IPS-20b (cell line): ENCODE measurements around the gene KCNMA1.

Experiments
- H3K27ac ChIP-seq: one replicate; pipeline ENCODE4 v1.5.1; 2013; ENCODE audit warnings: low read length
- H3K27me3 ChIP-seq: 2 replicates; pipeline ENCODE4 v1.6.1; 2013; ENCODE audit warnings: mild to moderate bottlenecking, low read length, inconsistent platforms; ENCODE audit not compliant: insufficient read depth
- H3K36me3 ChIP-seq: 2 replicates; pipeline ENCODE4 v1.6.1; 2013; ENCODE audit warnings: low read depth, mild to moderate bottlenecking, inconsistent platforms, low read length, moderate library complexity; ENCODE audit not compliant: insufficient read depth
- H3K4me1 ChIP-seq: 2 replicates; pipeline ENCODE4 v1.6.1; 2013; ENCODE audit warnings: mild to moderate bottlenecking, control low read depth, inconsistent platforms, low read length, moderate library complexity; ENCODE audit not compliant: insufficient read depth
- H3K4me3 ChIP-seq: 2 replicates; pipeline ENCODE4 v1.5.1; 2013; ENCODE audit warnings: mild to moderate bottlenecking, low read length, inconsistent platforms
- H3K9ac ChIP-seq: 2 replicates; pipeline ENCODE4 v1.6.1; 2013; ENCODE audit warnings: low read depth, mild to moderate bottlenecking, inconsistent platforms, low read length, moderate library complexity
- H3K9me3 ChIP-seq: 2 replicates; pipeline ENCODE4 v1.6.1; 2013; ENCODE audit warnings: mild to moderate bottlenecking, low read depth, low read length, inconsistent platforms; ENCODE audit not compliant: insufficient read depth

Gene KCNMA1

DNA sequence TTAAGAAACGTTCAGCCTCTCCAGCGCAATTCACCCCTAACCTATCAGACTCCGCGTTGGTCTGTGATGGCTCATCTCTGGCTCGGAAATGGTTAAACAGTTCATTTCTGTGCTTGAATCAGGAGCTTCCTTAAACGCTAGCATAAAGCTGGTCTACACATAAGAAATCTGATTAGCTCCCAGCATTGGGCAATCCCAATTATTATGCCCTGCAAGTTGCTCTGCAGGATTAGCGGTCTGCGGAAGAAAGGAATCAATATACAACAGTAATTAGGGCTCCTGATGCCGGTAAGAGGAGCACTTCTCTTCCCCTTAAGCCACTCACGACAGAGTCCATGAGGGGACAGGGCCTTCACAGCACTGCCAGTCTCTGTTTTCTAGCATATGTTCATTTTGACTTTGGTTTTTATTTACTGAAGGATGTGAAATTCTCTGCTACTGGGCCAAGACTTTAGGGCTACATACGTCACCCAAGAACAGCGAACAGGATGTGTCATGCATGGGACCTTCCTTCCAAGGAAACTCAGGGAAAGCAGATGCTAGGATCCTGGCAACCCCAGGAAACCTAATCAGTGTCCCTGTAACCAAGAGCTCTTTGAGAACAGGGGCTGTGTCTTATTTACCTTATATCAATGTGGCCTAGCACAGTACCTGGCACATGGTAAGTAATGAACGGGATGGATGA lies 324.4 kb downstream of the KCNMA1 start:
- H3K4me1 ChIP-seq, result peaks cover 15% of the 10 kb centered on the region
- H3K9me3 ChIP-seq, result no peaks in the 10 kb centered on the region
- H3K9ac ChIP-seq, result no peak overlapping the region
- H3K36me3 ChIP-seq, result no peaks in the 10 kb centered on the region
- H3K4me3 ChIP-seq, result no peak overlapping the region
- H3K27ac ChIP-seq, result no peak overlapping the region
- H3K27me3 ChIP-seq, result no peaks in the 10 kb centered on the region

DNA sequence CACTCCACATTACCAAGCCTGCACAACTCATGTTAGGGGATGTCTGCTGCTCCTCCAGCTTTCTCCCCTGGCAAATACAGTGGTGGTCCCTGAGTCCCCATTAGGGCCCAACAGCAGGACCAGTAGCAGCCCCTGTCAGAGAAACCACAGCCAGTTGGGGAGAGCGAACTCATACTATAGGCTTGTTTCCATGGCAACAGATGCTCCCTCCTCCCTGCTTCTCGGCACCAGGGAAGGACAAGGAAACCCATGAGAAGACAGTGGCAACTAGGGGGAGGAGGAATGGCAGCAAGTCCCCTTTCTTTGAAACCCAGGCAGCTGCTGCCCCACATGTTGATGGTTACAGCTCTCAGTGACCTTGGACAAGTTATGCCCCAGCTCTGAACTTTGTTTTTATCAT lies 326.4 kb downstream of the KCNMA1 start:
- Histone ChIP-seq H3K4me1 (peaks cover 15% of the 10 kb centered on the region), H3K27me3 (no peaks in the 10 kb centered on the region), H3K9me3 (no peaks in the 10 kb centered on the region), H3K27ac (no peak overlapping the region), H3K9ac (no peak overlapping the region), H3K36me3 (no peaks in the 10 kb centered on the region), H3K4me3 (no peak overlapping the region)

GRCh38 chr10:77310288-77310840 lies 327.2 kb downstream of the KCNMA1 start:
- Histone ChIP-seq H3K9me3 (no peaks in the 10 kb centered on the region), H3K9ac (no peak overlapping the region), H3K4me1 (peaks cover 15% of the 10 kb centered on the region), H3K27ac (no peak overlapping the region), H3K27me3 (no peaks in the 10 kb centered on the region), H3K4me3 (no peak overlapping the region), H3K36me3 (no peaks in the 10 kb centered on the region)

DNA sequence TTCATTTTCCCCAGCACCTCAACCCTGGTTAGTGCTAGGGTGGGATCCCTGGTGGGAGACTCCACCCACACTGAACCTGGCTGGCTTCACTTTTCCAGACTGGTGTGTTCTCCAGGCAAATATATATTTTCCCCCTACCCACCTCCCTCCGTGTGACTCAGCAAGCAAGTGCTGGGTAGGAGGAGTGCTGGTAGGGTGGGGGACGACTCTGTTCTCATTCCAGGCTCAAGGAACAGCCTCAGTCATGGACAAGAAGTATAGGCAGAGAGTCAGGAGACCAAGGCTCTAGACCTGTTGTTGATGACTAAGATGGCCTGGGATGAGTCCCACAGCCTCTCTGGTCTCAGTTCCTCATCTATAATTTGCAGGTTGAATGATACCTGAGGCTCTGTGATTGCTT lies 328.1 kb downstream of the KCNMA1 start:
- Histone ChIP-seq H3K36me3 (no peaks in the 10 kb centered on the region), H3K27me3 (no peaks in the 10 kb centered on the region), H3K9me3 (no peaks in the 10 kb centered on the region), H3K4me1 (peaks cover 7% of the 10 kb centered on the region), H3K9ac (no peak overlapping the region), H3K27ac (no peak overlapping the region), H3K4me3 (no peak overlapping the region)

DNA sequence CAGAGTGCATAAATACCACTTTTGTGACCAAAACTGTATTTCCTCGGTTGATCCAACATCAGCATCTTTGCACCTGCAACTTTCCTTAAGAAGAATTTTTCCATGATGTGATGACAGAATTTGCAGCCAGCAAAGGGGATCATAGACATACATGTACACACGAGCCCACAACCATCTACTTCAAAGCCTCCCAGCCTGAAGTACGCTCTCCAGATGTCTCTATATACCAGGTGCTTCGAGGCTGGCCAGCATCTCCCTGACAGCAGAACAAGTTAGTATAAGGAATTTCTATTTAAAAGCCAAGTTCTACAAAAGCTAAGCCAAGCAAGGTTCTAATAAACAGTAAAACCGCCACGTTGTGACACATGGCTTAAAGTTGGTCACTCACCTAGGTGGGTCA lies 328.5 kb downstream of the KCNMA1 start:
- no peak overlapping the region for H3K9ac ChIP-seq

GRCh38 chr10:77308084-77308732 lies 329.4 kb downstream of the KCNMA1 start:
- H3K4me3 ChIP-seq, result no peak overlapping the region
- no peaks in the 10 kb centered on the region for H3K9me3 ChIP-seq
- no peaks in the 10 kb centered on the region for H3K27me3 ChIP-seq
- H3K4me1 ChIP-seq, result no peaks in the 10 kb centered on the region
- no peak overlapping the region for H3K9ac ChIP-seq
- no peak overlapping the region for H3K27ac ChIP-seq
- no peaks in the 10 kb centered on the region for H3K36me3 ChIP-seq

More for the DNA sequence above, 328.5 kb downstream of the KCNMA1 start:
- no peaks in the 10 kb centered on the region for H3K9me3 ChIP-seq
- no peaks in the 10 kb centered on the region for H3K36me3 ChIP-seq
- no peaks in the 10 kb centered on the region for H3K27me3 ChIP-seq
- H3K4me1 ChIP-seq, result peaks cover 3% of the 10 kb centered on the region; the same call in 1 of the 2 replicates
- H3K27ac ChIP-seq, result no peak overlapping the region
- no peak overlapping the region for H3K4me3 ChIP-seq

DNA sequence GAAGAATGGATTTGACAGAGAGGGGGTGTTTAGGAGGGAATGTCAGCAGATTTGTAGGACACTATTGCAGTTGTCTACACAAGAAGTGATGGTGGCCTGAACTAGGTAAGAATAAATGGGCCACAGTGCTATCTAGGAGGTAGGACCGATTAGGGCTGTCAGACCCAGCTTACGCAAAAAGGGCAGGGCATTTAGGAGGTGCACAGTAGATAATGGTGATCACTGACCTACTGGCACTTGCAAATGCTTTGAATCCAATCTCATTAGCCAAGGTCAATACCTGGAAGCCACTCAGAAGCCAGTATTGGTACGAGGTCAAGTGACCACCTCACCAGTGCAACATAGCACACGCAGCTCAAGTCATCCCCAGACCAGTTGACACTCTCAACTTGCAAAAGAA lies 330.9 kb downstream of the KCNMA1 start:
- no peak overlapping the region for H3K27ac ChIP-seq
- no peak overlapping the region for H3K4me3 ChIP-seq
- no peaks in the 10 kb centered on the region for H3K36me3 ChIP-seq
- no peaks in the 10 kb centered on the region for H3K9me3 ChIP-seq
- no peak overlapping the region for H3K9ac ChIP-seq
- H3K27me3 ChIP-seq, result no peaks in the 10 kb centered on the region
- no peaks in the 10 kb centered on the region for H3K4me1 ChIP-seq

DNA sequence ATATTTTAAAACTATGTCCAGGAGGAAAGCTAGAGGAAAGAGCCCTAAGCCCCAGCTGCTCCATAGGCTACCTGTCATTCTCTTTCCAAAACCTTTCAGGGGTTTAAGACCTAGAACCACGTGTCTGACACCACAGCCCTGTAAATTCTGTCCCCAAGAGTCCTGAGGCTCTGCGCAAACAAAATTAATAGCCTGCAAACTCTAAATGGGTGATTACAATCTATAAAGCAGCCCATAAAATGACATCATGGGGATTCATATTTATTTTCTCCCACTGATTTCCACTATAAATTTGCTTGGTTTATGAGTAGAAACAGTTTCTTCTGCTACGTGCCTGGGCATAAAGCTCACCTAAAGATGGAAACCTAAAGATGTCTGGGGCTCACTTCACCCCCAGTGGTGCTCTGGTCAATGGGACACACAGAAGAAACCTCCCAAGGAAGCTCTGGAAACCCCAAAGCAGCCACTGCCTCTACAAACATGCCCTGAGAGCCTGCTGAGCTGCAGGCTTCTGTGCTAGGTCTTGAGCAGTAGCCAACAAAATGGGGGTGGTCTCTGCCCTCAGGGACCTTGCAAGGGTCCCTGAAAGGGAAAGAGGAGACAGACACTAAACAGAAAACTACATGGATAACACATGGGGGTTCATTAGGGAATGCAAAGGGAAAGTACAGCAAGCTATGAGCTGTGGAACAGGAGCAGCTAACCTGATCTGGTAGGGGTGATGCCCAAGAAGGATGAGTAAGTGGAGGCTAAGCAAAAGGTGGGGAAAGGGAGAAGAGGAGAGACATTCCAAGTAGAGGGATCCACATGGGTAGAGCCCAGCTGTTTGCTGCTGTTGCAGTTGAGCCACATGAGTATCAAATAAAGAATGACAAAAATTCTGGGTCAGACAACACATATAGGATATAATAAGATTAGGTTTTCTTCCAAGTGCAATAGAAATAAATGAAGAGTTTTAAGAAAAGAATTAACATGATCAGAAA lies 331.7 kb downstream of the KCNMA1 start:
- H3K36me3 ChIP-seq, result no peaks in the 10 kb centered on the region
- no peak overlapping the region for H3K9ac ChIP-seq
- no peak overlapping the region for H3K27ac ChIP-seq
- no peaks in the 10 kb centered on the region for H3K9me3 ChIP-seq
- H3K27me3 ChIP-seq, result no peaks in the 10 kb centered on the region
- no peaks in the 10 kb centered on the region for H3K4me1 ChIP-seq
- no peak overlapping the region for H3K4me3 ChIP-seq

DNA sequence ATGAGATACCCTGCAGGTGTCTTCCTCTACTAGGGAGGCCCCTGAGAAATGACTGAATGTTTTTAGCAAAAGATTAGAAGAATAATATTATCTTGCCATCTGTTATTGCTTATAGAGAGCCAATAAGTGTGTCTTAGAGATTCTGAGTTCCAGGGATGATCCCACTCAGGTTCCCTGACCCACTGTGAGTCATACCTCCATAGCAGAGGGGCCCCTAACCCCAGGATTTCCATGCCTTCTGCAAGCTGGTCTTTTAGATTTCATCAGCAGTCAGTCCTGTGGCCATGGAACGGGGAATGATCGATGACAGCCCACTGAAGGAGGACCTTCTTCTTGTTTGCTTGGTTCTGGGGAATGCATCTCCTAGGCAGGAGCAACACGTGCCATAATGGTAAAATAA lies 333.4 kb downstream of the KCNMA1 start:
- Histone ChIP-seq H3K4me1 (no peaks in the 10 kb centered on the region), H3K27ac (no peak overlapping the region), H3K27me3 (no peaks in the 10 kb centered on the region), H3K9ac (no peak overlapping the region), H3K9me3 (no peaks in the 10 kb centered on the region), H3K36me3 (no peaks in the 10 kb centered on the region), H3K4me3 (no peak overlapping the region)

DNA sequence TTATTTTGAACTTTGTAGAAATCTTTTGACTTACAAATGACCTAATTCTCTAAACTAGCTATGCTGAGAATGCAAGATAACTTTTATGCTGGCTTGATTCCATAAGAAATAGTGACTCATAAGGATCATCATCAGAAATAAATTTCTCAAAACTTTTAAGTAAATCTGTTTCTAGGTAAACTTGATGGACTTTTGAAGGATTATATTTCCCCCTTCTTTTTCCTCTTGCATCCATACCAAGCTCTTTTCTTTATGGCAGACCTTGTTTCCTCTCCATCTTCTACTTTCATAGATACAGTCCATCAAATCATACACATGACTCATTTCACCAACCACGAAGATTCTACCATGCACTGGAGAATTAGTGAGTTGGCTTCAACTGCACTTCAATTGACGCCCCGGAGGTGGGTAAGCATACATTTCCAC lies 336.3 kb downstream of the KCNMA1 start:
- no peak overlapping the region for H3K27ac ChIP-seq
- no peaks in the 10 kb centered on the region for H3K27me3 ChIP-seq
- H3K36me3 ChIP-seq, result no peaks in the 10 kb centered on the region
- H3K4me1 ChIP-seq, result no peaks in the 10 kb centered on the region
- H3K4me3 ChIP-seq, result no peak overlapping the region
- no peak overlapping the region for H3K9ac ChIP-seq
- no peaks in the 10 kb centered on the region for H3K9me3 ChIP-seq

DNA sequence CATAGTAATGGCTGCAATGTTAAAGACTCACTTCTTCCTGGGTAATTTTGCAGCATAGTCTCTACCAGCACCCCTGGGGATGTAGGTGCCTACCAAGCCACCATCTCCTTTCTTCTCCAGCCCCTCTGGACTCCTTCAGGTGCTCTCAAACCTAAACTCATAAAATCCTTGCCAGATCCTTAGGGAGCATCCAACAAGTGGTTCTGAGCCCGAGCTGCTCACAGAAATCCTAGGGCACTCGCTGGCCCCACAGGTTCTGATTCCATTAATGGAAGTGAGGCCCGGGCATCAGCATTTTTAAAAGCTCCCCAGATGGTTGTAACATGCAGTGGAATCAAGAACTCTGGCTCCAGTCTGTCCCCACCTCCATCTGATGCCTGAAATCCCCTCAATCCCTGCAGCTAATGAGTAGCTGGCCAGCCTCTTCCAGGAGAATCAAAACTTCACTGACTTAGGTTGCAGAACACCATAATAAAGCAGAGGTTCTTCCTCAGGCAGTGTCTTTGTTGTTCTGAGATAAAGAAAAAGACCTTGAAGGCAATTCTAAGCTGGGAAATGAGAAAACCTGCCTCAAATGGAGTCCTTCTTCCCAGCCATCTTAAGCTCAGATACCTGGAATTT lies 336.8 kb downstream of the KCNMA1 start:
- Histone ChIP-seq H3K4me1 (no peaks in the 10 kb centered on the region), H3K36me3 (no peaks in the 10 kb centered on the region), H3K9me3 (no peaks in the 10 kb centered on the region), H3K4me3 (no peak overlapping the region), H3K9ac (no peak overlapping the region), H3K27me3 (no peaks in the 10 kb centered on the region), H3K27ac (no peak overlapping the region)
